ENCODE data around the gene EGFR. TPM values are rescaled to one million over a fixed set of nuclear protein-coding genes. Genes with fewer than 3 reads are reported as not detected.

EGFR gene
- total RNA-seq, 1 donor from 2014 or later, result 6.1 TPM

DNA sequence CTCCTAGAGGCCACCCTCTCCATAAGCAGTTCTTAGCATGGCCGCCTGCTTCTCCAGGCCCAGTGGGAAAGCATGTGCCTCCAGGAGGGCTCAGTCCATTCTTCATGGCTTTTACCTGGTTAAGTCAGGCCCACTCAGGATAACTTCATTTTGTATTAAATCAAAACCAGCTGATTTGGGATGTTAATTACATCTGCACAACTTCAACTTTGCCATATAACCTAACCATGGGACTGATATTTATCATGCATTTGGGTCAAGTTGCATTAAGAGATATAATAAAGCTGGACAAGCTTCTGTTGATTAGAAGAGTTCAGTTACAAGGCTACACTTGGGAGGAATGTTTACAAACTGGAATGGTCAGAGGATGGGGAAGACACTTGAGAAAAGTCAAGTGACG is 65.5 kb downstream of the EGFR start:
- no peak for DNase-seq
- TF ChIP-seq, protein P1, sequence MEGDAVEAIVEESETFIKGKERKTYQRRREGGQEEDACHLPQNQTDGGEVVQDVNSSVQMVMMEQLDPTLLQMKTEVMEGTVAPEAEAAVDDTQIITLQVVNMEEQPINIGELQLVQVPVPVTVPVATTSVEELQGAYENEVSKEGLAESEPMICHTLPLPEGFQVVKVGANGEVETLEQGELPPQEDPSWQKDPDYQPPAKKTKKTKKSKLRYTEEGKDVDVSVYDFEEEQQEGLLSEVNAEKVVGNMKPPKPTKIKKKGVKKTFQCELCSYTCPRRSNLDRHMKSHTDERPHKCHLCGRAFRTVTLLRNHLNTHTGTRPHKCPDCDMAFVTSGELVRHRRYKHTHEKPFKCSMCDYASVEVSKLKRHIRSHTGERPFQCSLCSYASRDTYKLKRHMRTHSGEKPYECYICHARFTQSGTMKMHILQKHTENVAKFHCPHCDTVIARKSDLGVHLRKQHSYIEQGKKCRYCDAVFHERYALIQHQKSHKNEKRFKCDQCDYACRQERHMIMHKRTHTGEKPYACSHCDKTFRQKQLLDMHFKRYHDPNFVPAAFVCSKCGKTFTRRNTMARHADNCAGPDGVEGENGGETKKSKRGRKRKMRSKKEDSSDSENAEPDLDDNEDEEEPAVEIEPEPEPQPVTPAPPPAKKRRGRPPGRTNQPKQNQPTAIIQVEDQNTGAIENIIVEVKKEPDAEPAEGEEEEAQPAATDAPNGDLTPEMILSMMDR (IDR thresholded peaks at IDR 0.05; ENCODE audit: borderline replicate concordance), result no peak
- Histone ChIP-seq H3K4me3 (no peak overlapping the region), H3K9me3 (replicated peaks) (no peaks in the 10 kb centered on the region), H3K36me3 (no peaks in the 10 kb centered on the region), H3K4me1 (peaks cover 59% of the 10 kb centered on the region), H3K27me3 (ENCODE audit: low read depth) (no peaks in the 10 kb centered on the region), H3K27ac (replicated peaks) (no peak overlapping the region)
- intact Hi-C loops (cut with micrococcal nuclease), result no loop called here

DNA sequence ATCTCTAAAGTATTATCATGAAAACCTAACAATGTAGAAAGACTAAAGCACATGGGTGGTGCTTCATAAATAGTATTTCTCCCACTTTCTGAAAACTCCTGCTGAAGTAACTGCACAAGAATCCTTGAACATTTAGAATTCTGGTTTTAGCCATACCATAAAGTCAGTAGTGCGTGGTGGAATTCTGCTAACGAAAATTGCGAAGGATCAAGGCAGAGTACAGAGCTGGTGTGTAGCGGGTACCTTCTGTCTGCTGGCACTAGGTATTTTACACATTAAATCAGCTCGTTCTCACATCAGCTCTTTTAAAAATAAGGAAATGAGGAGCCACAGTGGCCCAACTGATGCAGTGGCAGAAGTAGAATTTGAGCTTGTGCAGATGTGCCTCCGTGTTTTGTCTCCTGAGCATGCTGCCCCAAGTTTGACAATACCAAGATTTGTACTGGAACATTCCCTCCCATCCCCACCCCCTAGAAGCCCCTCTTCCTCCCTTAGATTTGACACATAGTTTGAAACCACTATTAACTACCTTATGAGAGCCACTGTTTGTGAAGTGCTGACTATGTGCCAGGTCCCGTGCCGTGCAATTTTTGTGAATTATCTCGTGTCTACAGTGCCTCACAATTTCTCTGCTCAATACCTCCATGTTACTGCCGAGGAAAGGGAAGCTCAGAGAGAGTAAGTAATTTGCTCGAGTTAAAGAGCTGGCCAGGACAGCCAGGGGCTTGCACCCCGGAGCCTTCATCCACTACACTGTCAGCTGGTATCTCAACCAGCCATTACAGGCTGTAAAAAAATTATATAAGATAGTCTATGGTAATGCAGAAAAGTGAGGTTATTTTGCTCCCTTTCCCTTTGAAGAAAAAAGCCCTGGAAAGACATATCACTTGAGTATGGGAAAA is 66.9 kb downstream of the EGFR start:
- TF ChIP-seq, protein P1 (IDR thresholded peaks at IDR 0.05; ENCODE audit: borderline replicate concordance), result no peak
- peaks cover 54% of the 10 kb centered on the region for H3K4me1 ChIP-seq
- peak overlapping the region; percentile 76 for H3K27ac ChIP-seq (replicated peaks)
- no peaks in the 10 kb centered on the region for H3K9me3 ChIP-seq (replicated peaks)
- no peaks in the 10 kb centered on the region for H3K27me3 ChIP-seq (ENCODE audit: low read depth)
- no peaks in the 10 kb centered on the region for H3K36me3 ChIP-seq
- DNase-seq, result no peak
- intact Hi-C loops (cut with micrococcal nuclease), result no loop called here
- H3K4me3 ChIP-seq, result no peak overlapping the region

GRCh38 chr7:55086413-55087201 is 67.8 kb downstream of the EGFR start:
- TF ChIP-seq, protein P1 (IDR thresholded peaks at IDR 0.05; ENCODE audit: borderline replicate concordance), result no peak
- H3K27ac ChIP-seq (replicated peaks), result peak overlapping the region; percentile 76
- H3K27me3 ChIP-seq (ENCODE audit: low read depth), result no peaks in the 10 kb centered on the region
- H3K4me3 ChIP-seq, result peak overlapping the region; percentile 26
- H3K4me1 ChIP-seq, result peaks cover 52% of the 10 kb centered on the region
- no peaks in the 10 kb centered on the region for H3K36me3 ChIP-seq
- intact Hi-C loops (cut with micrococcal nuclease), result no loop called here
- no peaks in the 10 kb centered on the region for H3K9me3 ChIP-seq (replicated peaks)
- DNase-seq, result no peak

DNA sequence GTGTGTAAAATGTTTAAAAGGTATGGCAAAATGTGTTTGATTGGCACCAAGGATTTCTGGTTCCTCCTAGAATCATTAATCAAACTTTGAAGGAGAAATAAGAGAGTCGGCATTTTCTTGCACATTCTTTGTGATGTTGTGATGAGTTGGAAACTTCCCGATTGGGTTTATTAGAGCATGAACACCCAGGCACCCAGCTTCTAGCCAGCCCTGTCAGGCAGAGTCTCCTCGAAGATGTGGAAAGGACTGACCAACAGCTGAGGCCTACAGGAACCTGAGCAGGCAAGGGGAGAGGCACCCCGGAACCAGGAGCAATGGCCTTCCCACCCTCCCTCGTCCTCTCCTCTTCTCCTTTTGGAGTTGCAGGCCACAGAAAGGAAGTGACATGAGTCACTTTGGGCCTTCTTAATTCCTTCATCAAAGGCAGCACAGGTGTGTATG is 68.7 kb downstream of the EGFR start:
- H3K27ac ChIP-seq (replicated peaks), result peak overlapping the region; percentile 76
- intact Hi-C loops (cut with micrococcal nuclease), result no loop called here
- DNase-seq, result no peak

GRCh38 chr7:55088107-55088506 is 69.3 kb downstream of the EGFR start:
- H3K27ac ChIP-seq (replicated peaks), result peak overlapping the region; percentile 76
- intact Hi-C loops (cut with micrococcal nuclease), result no loop called here

More for the DNA sequence above, 68.7 kb downstream of the EGFR start:
- Histone ChIP-seq H3K4me3 (no peak overlapping the region), H3K4me1 (peaks cover 50% of the 10 kb centered on the region), H3K27me3 (ENCODE audit: low read depth) (no peaks in the 10 kb centered on the region), H3K9me3 (replicated peaks) (no peaks in the 10 kb centered on the region), H3K36me3 (no peaks in the 10 kb centered on the region)
- TF ChIP-seq, protein P1 (IDR thresholded peaks at IDR 0.05; ENCODE audit: borderline replicate concordance), result no peak

More at GRCh38 chr7:55088107-55088506, 69.3 kb downstream of the EGFR start:
- Histone ChIP-seq H3K27me3 (ENCODE audit: low read depth) (no peaks in the 10 kb centered on the region), H3K36me3 (no peaks in the 10 kb centered on the region), H3K4me1 (peaks cover 54% of the 10 kb centered on the region), H3K4me3 (no peak overlapping the region), H3K9me3 (replicated peaks) (no peaks in the 10 kb centered on the region)
- TF ChIP-seq, protein P1 (IDR thresholded peaks at IDR 0.05; ENCODE audit: borderline replicate concordance), result no peak
- no peak for DNase-seq

Measured in left ventricle myocardium inferior (tissue), 1 donor.